ENCODE measurements around the gene BSND.

Gene BSND

GRCh38 chr1:54975356-54976108 lies 23.2 kb upstream of the BSND start:
- peaks cover 24% of the 10 kb centered on the region for H3K27me3 ChIP-seq (ENCODE audit: control insufficient read depth, insufficient read depth, low read length)
- H3K9me3 ChIP-seq (ENCODE audit: control insufficient read depth, insufficient read depth, low read length), result no peaks in the 10 kb centered on the region
- no peaks in the 10 kb centered on the region for H3K36me3 ChIP-seq (ENCODE audit: control insufficient read depth, insufficient read depth, low read length)
- H3K9ac ChIP-seq (ENCODE audit: low read depth, low read length), result no peak overlapping the region
- peaks cover 7% of the 10 kb centered on the region for H3K4me1 ChIP-seq (ENCODE audit: control insufficient read depth, insufficient read depth, low read length)
- no peak overlapping the region for H3K4me3 ChIP-seq (ENCODE audit: low read depth, low read length)
- no peak overlapping the region for H3K27ac ChIP-seq (ENCODE audit: low read depth, low read length)

- Histone ChIP-seq H3K9ac (ENCODE audit: low read depth, low read length) (no peak overlapping the region), H3K4me1 (ENCODE audit: control insufficient read depth, insufficient read depth, low read length) (peaks cover 7% of the 10 kb centered on the region), H3K27ac (ENCODE audit: low read depth, low read length) (no peak overlapping the region), H3K9me3 (ENCODE audit: control insufficient read depth, insufficient read depth, low read length) (no peaks in the 10 kb centered on the region), H3K36me3 (ENCODE audit: control insufficient read depth, insufficient read depth, low read length) (no peaks in the 10 kb centered on the region), H3K4me3 (ENCODE audit: low read depth, low read length) (no peak overlapping the region), H3K27me3 (ENCODE audit: control insufficient read depth, insufficient read depth, low read length) (peaks cover 34% of the 10 kb centered on the region)
These were observed 22.0 kb upstream of the BSND start for GRCh38 chr1:54976747-54977146.

- Histone ChIP-seq H3K4me1 (ENCODE audit: control insufficient read depth, insufficient read depth, low read length) (peaks cover 7% of the 10 kb centered on the region), H3K36me3 (ENCODE audit: control insufficient read depth, insufficient read depth, low read length) (no peaks in the 10 kb centered on the region), H3K9me3 (ENCODE audit: control insufficient read depth, insufficient read depth, low read length) (no peaks in the 10 kb centered on the region), H3K9ac (ENCODE audit: low read depth, low read length) (no peak overlapping the region), H3K27ac (ENCODE audit: low read depth, low read length) (no peak overlapping the region), H3K4me3 (ENCODE audit: low read depth, low read length) (no peak overlapping the region), H3K27me3 (ENCODE audit: control insufficient read depth, insufficient read depth, low read length) (peaks cover 41% of the 10 kb centered on the region)
These were observed 21.0 kb upstream of the BSND start for GRCh38 chr1:54977533-54978297.

- Histone ChIP-seq H3K27ac (ENCODE audit: low read depth, low read length) (no peak overlapping the region), H3K4me1 (ENCODE audit: control insufficient read depth, insufficient read depth, low read length) (peaks cover 7% of the 10 kb centered on the region), H3K36me3 (ENCODE audit: control insufficient read depth, insufficient read depth, low read length) (no peaks in the 10 kb centered on the region), H3K9ac (ENCODE audit: low read depth, low read length) (no peak overlapping the region), H3K9me3 (ENCODE audit: control insufficient read depth, insufficient read depth, low read length) (no peaks in the 10 kb centered on the region), H3K4me3 (ENCODE audit: low read depth, low read length) (no peak overlapping the region), H3K27me3 (ENCODE audit: control insufficient read depth, insufficient read depth, low read length) (peaks cover 41% of the 10 kb centered on the region)
These were observed 20.0 kb upstream of the BSND start for GRCh38 chr1:54978528-54979326.

- H3K9ac ChIP-seq (ENCODE audit: low read depth, low read length), result no peak overlapping the region
- no peak overlapping the region for H3K4me3 ChIP-seq (ENCODE audit: low read depth, low read length)
- no peaks in the 10 kb centered on the region for H3K36me3 ChIP-seq (ENCODE audit: control insufficient read depth, insufficient read depth, low read length)
- H3K4me1 ChIP-seq (ENCODE audit: control insufficient read depth, insufficient read depth, low read length), result peaks cover 7% of the 10 kb centered on the region
- H3K27me3 ChIP-seq (ENCODE audit: control insufficient read depth, insufficient read depth, low read length), result peaks cover 41% of the 10 kb centered on the region
- no peaks in the 10 kb centered on the region for H3K9me3 ChIP-seq (ENCODE audit: control insufficient read depth, insufficient read depth, low read length)
- H3K27ac ChIP-seq (ENCODE audit: low read depth, low read length), result no peak overlapping the region
These were observed 19.3 kb upstream of the BSND start for GRCh38 chr1:54979327-54979891.

GRCh38 chr1:54980046-54980527 lies 18.6 kb upstream of the BSND start:
- peaks cover 7% of the 10 kb centered on the region for H3K4me1 ChIP-seq (ENCODE audit: control insufficient read depth, insufficient read depth, low read length)
- no peak overlapping the region for H3K27ac ChIP-seq (ENCODE audit: low read depth, low read length)
- no peaks in the 10 kb centered on the region for H3K9me3 ChIP-seq (ENCODE audit: control insufficient read depth, insufficient read depth, low read length)
- H3K36me3 ChIP-seq (ENCODE audit: control insufficient read depth, insufficient read depth, low read length), result no peaks in the 10 kb centered on the region
- peaks cover 41% of the 10 kb centered on the region for H3K27me3 ChIP-seq (ENCODE audit: control insufficient read depth, insufficient read depth, low read length)
- H3K4me3 ChIP-seq (ENCODE audit: low read depth, low read length), result peak overlapping the region; percentile 53
- no peak overlapping the region for H3K9ac ChIP-seq (ENCODE audit: low read depth, low read length)

- peaks cover 41% of the 10 kb centered on the region for H3K27me3 ChIP-seq (ENCODE audit: control insufficient read depth, insufficient read depth, low read length)
- peak within 1 kb of the TSS; percentile 53 for H3K4me3 ChIP-seq (ENCODE audit: low read depth, low read length)
- no peak within 1 kb of the TSS for H3K27ac ChIP-seq (ENCODE audit: low read depth, low read length)
- H3K36me3 ChIP-seq (ENCODE audit: control insufficient read depth, insufficient read depth, low read length), result no peaks in the 10 kb centered on the region
- H3K4me1 ChIP-seq (ENCODE audit: control insufficient read depth, insufficient read depth, low read length), result peaks cover 7% of the 10 kb centered on the region
- H3K9ac ChIP-seq (ENCODE audit: low read depth, low read length), result no peak within 1 kb of the TSS
- no peaks in the 10 kb centered on the region for H3K9me3 ChIP-seq (ENCODE audit: control insufficient read depth, insufficient read depth, low read length)
These were observed 18.0 kb upstream of the BSND start, which contains the start of gene TMEM61 for GRCh38 chr1:54980528-54981241. Gene TMEM61, plus strand, starts transcription at chr1:54980628. Its CDS starts 438 bp downstream, at chr1:54981066.

- Histone ChIP-seq H3K9me3 (ENCODE audit: control insufficient read depth, insufficient read depth, low read length) (no peaks in the 10 kb centered on the region), H3K4me3 (ENCODE audit: low read depth, low read length) (no peak overlapping the region), H3K36me3 (ENCODE audit: control insufficient read depth, insufficient read depth, low read length) (no peaks in the 10 kb centered on the region), H3K4me1 (ENCODE audit: control insufficient read depth, insufficient read depth, low read length) (peaks cover 7% of the 10 kb centered on the region), H3K27me3 (ENCODE audit: control insufficient read depth, insufficient read depth, low read length) (peaks cover 41% of the 10 kb centered on the region), H3K27ac (ENCODE audit: low read depth, low read length) (no peak overlapping the region), H3K9ac (ENCODE audit: low read depth, low read length) (no peak overlapping the region)
These were observed 17.3 kb upstream of the BSND start for GRCh38 chr1:54981466-54981865.

GRCh38 chr1:54982739-54983138 lies 16.0 kb upstream of the BSND start:
- H3K4me1 ChIP-seq (ENCODE audit: control insufficient read depth, insufficient read depth, low read length), result peaks cover 6% of the 10 kb centered on the region
- H3K9ac ChIP-seq (ENCODE audit: low read depth, low read length), result no peak overlapping the region
- no peak overlapping the region for H3K4me3 ChIP-seq (ENCODE audit: low read depth, low read length)
- H3K27ac ChIP-seq (ENCODE audit: low read depth, low read length), result no peak overlapping the region
- no peaks in the 10 kb centered on the region for H3K9me3 ChIP-seq (ENCODE audit: control insufficient read depth, insufficient read depth, low read length)
- H3K27me3 ChIP-seq (ENCODE audit: control insufficient read depth, insufficient read depth, low read length), result peaks cover 41% of the 10 kb centered on the region
- H3K36me3 ChIP-seq (ENCODE audit: control insufficient read depth, insufficient read depth, low read length), result no peaks in the 10 kb centered on the region
